Measurements from ENCODE around the gene EIPR1.
"Not testable (repeated sequence)": the region's sequence is repeated elsewhere in the genome, so short reads cannot be mapped to it uniquely, and the experiment has no call there.

Gene EIPR1

DNA sequence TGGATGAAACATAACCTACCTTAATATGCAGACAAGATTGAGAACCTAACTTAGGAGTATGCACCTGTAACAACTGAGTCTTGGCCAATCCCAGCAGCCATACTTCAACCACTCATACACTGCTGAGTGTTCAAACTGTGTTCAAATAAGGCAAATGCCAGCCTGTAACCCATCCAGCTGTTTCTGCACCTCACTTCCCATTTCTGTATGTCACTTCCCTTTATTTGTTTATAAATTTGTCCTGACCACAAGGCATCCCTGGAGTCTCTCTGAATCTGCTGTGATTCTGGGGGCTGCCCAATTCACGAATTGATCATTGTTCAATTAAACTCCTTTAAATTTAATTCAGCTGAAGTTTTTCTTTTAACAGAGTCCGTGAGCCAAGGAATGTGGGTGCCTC, 20.2 kb downstream of the EIPR1 start:
- DNase-seq: not testable (repeated sequence)

DNA sequence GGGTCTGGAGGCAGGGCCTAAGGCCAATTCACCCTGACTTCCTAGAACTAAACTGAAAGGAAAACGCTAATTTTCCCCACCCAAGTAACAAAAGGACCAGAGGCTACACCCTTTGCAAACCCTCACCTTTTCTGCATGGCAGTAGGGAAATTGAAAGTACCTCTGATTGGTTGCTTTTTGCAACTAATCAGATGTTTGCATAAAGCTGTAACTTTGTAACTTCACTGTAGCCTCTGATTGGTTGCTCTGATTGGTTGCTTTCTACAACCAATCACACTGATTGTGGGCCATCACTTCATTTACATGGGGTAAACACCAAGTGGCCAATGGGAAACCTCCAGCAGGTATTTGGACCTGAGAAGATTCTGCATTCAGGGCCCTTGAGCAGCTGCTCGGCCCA, 20.8 kb downstream of the EIPR1 start:
- DNase-seq: no peak

DNA sequence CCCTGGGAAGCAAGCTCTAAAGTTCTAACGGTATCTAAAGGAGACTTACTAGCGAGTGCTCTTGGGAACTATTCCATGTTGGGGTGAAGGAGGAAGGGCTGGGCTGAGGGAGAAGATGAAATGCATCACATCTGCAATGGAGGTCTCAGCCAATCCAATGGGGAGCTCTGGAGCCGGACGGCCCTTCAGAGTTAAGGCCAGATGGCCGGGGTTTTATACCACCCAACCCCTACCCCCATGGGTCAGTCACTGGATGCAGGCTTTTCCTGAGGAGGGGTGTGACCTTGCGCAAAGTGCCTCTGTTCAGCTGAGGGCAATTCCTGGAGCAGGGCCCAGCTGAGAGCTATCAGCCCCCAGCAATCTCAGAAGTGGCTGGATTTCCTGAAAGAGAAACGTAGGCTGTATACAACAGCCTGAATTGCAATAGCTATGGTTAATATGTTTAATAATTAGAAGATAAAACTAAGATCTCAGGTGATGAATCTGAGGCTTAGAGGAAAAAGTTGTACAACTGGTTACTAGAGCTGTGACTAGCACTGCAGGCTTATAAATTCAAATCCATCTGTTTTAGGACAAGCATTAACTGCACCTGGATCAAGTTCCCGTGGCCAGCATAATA, 21.6 kb downstream of the EIPR1 start:
- no peak for DNase-seq

DNA sequence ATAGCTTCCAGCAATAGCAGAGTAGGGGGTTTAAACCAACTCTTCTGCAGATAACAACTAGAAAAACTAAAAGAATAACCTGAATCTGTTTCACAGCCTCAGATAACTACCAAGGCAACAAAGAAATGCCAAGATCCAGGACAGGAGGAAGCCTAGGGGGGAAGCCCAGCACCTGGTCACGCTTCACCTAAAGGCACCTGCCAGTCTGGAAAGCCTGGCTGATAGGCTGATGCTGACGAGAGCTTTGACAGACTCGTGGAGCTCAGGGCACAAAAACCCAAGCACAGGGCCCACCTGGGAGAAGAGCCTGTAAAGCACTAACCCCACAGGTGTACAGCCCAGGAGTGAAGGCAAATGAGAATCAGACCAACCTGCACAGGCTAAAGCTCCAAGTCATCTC, 22.6 kb downstream of the EIPR1 start:
- DNase-seq: no peak

DNA sequence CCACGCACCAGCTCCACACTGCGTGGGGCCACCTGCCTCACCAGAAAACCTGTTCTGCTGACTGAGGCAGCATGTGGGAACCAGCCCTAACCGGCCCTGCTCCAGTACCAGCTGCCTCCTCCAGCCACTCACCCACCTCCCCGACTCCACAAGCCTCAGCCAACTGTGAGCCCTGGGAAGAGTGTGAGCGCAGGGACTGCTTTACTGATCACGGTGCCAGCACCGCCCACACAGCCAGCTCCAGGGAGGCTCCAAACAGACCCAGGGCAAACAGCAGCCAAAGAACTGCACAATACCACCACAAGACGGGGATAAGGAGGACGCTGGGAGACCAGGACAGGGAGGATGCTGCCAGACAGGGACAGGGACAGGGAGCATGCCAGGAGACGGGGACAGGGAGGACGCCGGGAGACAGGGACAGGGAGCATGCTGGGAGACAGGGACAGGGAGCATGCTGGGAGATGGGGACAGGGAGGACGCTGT, 28.4 kb downstream of the EIPR1 start:
- DNase-seq: no peak

DNA sequence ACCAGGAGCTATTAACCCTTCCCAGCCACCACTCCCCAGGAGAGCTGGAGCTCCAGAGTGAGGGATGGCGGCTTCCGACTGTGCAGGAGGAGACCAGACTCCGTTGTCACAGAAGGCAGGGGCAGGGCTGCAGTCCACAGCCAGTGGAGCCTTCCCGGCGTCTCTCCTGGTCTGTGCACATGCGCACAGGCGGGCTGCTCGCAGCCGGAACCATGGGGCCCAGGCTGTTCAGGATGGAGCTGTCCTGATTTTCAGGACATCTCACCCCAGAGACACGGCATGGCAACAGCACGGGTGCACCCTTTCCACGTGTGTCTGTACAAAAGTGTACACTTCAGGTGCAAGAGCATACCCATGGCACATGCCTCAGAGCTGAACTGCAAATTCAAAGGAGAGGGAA, 28.9 kb downstream of the EIPR1 start:
- no peak for DNase-seq

DNA sequence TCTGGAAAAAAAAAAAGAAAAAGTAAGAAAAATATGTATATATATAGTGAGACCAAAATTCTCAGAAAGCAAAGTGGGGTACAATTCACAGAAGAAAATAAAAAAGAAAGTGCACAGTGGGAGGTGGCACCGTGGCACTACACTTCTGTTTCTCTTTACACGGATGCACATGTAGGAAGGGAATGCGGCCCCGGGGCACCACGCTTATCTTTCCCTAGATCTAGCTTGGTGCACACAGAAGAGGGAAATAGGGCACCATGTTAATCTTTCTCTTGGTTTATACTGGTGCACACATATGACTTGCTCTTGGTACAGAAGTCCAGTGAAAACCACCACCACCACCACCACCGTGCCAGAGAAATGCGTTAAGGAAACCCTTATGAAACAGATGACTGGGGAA, 32.0 kb downstream of the EIPR1 start:
- no peak for DNase-seq

DNA sequence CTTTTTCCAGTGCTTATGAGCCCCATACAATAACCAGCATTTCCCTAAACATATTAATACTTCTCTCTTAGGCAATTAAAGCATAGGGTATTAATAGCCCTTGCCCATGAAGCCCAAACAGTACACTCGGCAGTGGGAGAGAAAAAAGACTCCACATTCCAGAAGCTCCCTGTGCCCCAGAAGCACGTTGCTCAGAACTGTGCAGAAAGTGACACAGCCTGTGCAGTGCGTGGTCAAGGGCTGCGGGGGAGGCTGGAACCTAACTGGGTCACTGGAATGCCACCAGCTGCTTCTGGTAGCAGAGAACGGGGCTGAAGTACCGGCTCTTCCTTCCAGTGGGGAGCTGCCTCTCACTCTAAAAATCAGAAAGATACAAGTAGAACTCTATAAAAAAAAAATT, 32.7 kb downstream of the EIPR1 start:
- DNase-seq: no peak

DNA sequence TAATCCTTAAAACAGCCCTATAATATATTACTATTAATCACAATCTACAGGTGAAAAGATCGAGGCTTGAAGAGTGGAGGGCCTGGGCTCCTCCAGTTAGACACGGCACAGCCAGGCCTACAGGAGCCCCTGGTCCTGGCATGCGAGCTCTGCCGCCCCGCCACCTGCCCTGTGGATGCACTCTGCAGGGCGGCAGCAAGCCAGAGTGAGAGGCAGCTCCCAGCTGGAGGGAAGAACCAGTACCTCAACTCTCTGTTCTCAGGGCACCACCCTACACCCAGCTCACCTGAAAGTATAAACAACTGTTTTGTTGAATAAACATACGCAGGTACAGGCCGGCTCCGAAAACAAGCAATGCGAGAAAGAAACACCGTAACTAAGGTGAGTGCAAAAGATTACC, 34.6 kb downstream of the EIPR1 start:
- DNase-seq: no peak

DNA sequence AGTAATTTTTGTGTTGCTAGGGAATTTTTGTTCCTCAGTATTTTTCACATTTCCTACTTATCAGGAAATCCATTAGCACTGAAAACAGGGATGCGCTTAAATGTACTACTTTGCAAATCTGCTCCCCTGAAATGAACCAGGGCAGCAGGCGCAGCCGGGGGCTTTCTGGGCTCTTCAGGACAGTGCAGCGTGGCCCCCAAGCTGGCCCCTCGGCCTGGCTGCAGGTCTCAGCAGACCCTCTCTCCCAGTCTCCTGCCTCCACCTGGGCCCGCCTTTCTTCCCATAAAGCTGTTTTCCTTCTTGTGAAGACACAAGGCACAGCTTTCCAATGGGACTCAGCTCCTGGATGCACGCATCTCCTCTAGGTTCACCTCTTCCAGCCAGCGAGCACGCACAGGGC, 35.3 kb downstream of the EIPR1 start:
- no peak for DNase-seq

DNA sequence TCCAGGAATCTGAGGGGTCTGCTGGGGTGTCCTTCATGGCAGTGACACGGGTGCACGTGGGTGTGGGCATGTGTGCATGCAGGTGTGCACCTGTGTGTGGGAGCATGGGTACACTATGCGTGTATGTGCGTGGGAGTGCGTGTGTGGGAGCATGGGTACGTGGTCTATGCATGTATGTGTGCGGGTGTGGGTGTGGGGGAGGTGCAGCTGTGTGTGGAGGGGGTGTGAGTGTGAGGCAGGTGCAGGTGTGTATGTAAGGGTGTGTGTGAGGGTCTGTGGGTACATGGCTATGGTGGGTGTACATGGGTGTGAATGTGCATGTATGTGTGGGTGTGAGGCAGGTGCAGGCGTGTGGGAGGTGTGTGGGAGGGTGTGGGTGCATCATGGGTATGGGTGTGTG, 36.3 kb downstream of the EIPR1 start:
- no peak for DNase-seq

DNA sequence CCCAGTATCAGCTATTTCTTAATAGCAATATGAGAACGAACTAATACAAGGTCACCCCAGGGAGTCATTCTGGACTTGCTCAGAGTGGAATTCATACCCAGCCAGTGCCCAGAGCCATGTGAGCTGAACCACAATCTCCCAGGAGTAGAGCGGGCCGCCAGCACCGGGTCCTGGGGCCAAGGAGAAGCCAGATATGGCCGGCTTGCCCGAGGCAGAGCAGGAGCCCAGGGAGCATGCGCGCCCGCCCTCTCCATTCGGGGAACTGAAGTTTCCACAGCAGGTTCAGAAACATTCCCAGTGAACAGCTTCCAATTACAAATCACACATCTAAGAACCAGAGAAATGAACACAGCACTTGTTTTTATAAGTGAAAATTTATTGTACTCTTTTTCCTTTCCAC, 37.5 kb downstream of the EIPR1 start:
- no peak for DNase-seq

DNA sequence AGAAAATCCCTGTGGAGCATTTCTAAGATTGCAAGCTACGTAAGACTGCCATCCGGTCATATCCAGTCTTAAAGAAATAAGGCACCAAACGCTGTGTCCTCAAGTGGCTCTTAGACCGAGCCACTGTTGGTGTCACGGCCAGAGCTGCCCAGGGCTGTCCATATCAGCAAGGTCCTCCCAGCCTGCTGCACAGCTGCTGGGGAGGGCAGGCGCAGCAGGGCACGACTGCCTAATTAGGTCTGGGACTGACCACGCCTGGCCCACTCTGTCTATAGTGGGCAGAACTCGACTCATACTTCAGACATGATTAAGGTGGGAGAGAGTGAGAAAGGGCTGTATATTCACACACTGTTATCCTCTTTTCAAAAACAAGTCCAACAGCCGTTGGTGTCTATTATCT, 39.3 kb downstream of the EIPR1 start:
- DNase-seq: no peak

DNA sequence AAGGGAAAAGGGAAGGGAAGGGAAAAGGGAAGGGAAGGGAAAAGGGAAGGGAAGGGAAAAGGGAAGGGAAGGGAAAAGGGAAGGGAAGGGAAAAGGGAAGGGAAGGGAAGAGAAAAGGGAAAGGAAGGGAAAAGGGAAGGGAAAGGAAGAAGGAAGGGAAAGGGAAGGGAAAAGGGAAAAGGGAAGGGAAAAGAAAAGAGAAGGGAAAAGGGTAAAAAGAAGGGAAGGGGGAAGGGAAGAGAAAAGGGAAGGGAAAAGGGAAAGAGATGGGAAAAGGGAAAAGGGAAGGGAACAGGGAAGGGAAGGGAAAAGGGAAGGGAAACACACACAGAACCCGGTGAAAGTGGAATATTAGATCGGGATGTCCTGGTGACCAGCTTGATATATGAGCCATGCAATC, 40.8 kb downstream of the EIPR1 start:
- DNase-seq: no peak

DNA sequence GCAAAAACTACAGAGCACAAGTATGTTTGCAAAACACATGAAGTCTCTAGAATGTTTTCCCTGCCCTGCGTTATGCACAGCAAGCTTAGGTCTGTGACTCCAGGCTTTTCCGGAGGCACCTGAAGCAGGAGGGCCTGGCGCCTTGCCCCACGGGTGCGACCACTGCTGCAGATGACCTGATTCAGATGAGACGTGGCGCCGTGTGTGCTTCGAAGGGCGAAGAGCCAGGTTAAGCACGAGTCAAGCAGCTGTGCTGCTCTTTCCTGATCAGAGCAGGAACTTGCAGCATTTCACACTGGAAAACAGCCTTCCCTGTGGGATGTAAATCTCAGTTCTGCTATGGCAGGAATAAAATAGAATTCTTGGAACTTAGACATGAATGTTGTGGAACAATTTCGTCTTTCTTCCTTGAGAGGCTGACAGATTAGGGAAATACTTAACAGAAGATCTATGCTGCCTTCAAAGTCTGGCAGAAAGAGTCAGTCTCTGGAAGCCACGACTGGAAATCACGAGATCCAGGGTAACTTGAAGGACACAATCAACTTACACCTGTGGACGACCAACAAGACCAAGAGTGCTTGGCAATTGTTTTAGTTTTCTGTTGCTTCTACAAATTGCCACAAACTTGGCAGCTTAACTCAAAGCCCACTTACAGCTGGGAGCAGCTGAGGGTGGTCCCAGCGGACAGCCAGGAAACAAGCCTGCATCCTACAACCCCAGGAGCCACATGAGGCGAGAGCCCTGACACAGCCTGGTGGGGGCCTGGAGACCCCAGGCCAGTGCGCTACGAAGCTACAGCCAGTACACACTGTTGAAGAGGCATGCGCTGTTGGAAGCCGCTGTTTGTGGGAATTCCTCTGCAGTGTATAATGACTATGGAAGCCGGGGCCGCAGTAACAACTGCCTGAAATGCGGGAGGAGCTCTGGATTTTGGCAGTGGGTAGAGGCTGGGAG, 42.9 kb downstream of the EIPR1 start:
- DNase-seq: peak; percentile 7

DNA sequence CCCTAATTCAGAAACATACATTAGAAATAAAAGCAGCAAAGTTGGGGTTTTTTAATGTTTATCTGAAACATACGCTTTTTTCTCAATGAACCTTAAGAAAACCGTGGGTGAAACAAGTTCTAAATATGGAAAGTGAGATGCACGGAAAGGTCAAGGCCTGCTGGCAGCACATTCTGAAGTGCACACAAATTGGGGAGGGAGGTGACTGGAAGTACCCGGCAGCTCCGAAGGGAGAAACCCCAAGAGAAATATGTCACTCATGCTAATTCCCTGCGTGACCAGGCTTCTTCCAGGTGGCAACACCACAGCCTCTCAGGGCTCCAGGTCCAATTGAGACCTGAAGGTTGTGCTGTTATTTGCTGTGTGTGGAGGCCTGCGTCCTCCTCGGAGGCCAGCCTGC, 45.5 kb downstream of the EIPR1 start:
- DNase-seq: no peak

DNA sequence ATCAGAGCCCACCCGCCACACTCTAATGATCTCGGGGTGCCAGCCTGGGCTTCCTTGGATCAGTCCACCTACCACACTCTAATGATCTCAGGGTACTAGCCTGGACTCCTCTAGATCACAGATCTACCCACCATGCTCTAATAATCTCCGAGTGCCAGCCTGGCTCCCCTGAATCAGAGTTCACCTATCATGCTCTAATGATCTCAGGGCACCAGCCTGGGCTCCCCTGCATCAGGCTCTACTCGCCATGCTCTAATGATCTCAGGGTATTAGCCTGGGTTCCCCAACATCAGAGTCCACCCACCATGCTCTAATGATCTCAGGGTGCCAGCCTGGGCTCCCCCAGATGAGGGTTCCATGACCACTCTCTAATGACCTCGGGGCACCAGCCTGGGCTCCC, 48.1 kb downstream of the EIPR1 start:
- no peak for DNase-seq

DNA sequence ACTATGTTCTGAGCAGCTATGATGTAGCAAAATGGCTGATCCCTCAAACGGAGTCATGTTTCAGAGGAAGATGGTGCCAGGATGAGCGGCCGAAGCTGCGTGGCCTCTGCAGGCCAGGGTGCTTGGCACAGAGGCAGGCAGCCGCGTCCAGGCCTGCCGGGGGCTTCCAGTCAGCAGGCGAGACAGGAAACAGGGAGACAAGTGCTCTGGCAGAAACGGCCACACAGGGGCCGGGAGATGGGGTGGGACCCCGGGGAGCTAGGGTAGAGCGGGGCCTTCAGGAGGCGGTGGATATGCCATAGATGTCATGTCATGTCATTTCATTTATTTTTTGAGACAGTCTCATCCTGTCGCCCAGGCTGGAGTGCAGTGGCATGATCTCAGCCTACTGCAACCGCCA, 50.7 kb downstream of the EIPR1 start:
- DNase-seq: no peak

DNA sequence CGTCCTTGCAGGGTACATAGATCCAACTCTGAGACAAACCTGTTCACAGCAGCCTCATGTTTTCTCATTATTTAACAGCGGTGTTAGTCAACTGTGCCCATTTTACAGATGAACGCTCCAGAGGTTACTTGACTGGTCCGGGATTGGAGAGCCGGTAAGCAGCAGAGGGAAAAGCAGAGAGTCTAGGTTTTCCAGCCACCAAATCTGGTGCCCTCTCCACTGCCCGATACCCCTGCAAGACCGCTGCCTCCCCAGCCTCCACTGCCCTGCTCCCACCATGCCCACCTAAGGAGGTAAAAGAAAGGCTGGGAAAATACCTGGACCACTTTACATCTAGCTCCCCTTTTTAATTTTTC, 51.5 kb downstream of the EIPR1 start:
- no peak for DNase-seq

DNA sequence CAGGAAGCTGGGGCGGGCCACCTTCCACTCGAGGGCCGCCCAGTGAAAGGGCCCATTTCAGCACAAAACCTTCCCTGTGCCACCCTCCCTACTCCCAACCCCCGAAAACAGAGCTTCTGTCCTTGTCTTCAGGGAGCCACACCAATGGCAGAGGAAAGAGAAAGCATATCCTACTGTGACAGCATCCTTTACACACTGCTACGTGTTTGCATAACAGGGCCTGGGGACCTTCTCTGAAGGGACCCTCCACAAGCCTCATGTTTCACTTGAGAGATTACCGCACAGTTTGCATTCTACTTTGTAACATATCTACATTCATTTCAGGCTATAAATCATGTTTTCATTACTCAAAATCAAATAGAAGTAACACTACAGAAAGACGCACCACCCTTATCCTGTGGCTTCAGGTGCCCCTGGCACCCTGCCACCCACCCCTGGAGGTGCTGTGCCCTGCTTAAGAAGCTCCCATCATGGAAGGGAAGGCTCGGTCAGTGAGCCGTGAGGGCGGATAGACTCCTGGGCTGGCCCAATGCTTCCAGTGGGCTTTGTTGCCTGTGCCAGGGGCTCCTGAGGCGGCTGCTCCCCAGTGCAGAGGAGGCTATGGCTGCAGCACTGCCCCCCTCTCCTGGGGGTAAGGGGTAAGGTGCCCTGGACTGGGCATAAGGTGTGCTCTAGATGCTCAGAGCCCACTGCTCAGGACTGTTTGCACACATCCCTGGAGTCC, 52.0 kb downstream of the EIPR1 start:
- DNase-seq: no peak

DNA sequence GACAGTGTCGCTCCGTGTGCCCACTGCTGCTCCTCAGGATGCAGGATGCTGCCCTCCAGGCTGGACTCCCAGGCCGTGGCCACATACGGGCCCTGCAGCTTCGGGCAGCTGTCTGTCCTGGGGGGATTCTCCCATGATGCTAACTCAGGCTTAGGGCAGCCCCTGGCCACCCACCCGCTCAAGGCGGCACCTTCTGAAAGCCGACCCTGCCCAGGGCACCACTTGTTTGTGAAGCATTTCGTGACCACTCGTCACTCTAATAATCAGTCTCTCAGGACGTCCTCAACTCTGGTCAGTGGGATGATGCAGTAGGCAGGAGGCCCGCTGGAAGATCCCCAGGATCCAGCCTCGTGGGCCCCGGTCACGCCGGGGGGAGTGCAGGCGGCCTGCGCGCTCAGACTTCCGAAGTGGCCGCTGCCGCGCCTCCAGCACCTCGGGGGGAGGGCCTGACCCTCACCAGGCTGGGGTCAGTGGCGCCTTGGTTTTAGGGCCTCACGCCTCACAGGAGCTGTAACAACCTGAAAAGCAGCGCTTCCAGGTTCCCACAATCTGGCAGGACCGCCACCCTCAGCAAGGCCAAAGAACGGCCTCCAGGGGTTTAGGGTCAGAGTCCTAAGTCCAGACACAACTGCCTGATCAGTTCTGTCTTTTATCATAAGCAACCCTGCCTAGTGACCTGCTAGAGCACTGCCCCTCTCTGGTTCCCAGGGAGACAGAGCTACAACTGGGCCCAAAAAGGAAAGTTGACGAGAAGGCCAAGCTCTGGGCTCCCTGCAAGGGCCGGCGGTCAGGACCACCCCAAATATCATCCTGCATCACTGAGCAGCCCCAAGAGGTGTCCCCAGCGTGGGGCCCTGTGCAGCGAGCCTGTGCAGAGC, 53.0 kb downstream of the EIPR1 start:
- DNase-seq: no peak

DNA sequence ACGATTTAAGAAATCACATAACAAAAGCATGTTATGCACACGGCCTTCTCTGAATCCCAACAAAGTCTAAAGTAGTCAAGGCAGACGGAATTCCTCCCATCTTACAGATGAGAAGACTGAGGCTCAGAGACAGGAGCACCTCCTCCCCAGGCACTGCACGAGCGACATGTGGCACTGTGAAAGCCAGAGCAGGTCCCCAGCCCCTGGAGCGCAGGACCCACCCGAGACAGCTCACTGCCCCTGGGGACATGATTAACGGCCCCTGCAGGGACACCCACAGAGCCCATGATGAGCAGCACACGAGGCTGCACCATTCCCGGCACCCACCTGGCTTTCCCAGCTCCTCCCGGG, 53.6 kb downstream of the EIPR1 start:
- DNase-seq: no peak

Data from fibroblast of skin of abdomen (primary cell).